Measurements from ENCODE around the gene LHFPL2. TPM values are rescaled to one million over a fixed set of nuclear protein-coding genes. Genes with fewer than 3 reads are reported as not detected.

Gene LHFPL2
- total RNA-seq, 1 experiment from 2014 or later, result 48.8 TPM

GRCh38 chr5:78523314-78524193, 125.0 kb downstream of the LHFPL2 start:
- DNase-seq (ENCODE audit: low spot score), result no peak

- no peak for DNase-seq (ENCODE audit: low spot score)
Measured at GRCh38 chr5:78522476-78523260, 125.9 kb downstream of the LHFPL2 start.

GRCh38 chr5:78521455-78521854, 127.1 kb downstream of the LHFPL2 start:
- DNase-seq (ENCODE audit: low spot score), result no peak

GRCh38 chr5:78519198-78519941, 129.2 kb downstream of the LHFPL2 start:
- DNase-seq (ENCODE audit: low spot score), result no peak

- peak; percentile 89 for DNase-seq (ENCODE audit: low spot score)
Measured at GRCh38 chr5:78518365-78519197, 130.0 kb downstream of the LHFPL2 start.

GRCh38 chr5:78515670-78516069, 132.9 kb downstream of the LHFPL2 start:
- no peak for DNase-seq (ENCODE audit: low spot score)

GRCh38 chr5:78514427-78515330, 133.9 kb downstream of the LHFPL2 start:
- no peak for DNase-seq (ENCODE audit: low spot score)

- no peak for DNase-seq (ENCODE audit: low spot score)
Measured at GRCh38 chr5:78513441-78513840, 135.1 kb downstream of the LHFPL2 start.

- DNase-seq (ENCODE audit: low spot score), result no peak
Measured at GRCh38 chr5:78512435-78512834, 136.1 kb downstream of the LHFPL2 start.

- DNase-seq (ENCODE audit: low spot score), result no peak
Measured at GRCh38 chr5:78511121-78511906, 137.3 kb downstream of the LHFPL2 start.

GRCh38 chr5:78509884-78510769, 138.4 kb downstream of the LHFPL2 start:
- no peak for DNase-seq (ENCODE audit: low spot score)

- DNase-seq (ENCODE audit: low spot score), result no peak
Measured at GRCh38 chr5:78509145-78509865, 139.3 kb downstream of the LHFPL2 start.

- no peak for DNase-seq (ENCODE audit: low spot score)
Measured at GRCh38 chr5:78508186-78508765, 140.3 kb downstream of the LHFPL2 start.

GRCh38 chr5:78507531-78507930, 141.0 kb downstream of the LHFPL2 start:
- DNase-seq (ENCODE audit: low spot score), result no peak

- DNase-seq (ENCODE audit: low spot score), result no peak
Measured at GRCh38 chr5:78506261-78507024, 142.1 kb downstream of the LHFPL2 start.

- no peak for DNase-seq (ENCODE audit: low spot score)
Measured at GRCh38 chr5:78505860-78506259, 142.7 kb downstream of the LHFPL2 start.
